Measurements from ENCODE around the gene NES.
A peak's percentile ranks its signal among the peaks of the same experiment; 100 is the strongest.

The NES gene

GRCh38 chr1:156703336-156703735 is 26.1 kb upstream of the NES start:
- no peak for DNase-seq

DNA sequence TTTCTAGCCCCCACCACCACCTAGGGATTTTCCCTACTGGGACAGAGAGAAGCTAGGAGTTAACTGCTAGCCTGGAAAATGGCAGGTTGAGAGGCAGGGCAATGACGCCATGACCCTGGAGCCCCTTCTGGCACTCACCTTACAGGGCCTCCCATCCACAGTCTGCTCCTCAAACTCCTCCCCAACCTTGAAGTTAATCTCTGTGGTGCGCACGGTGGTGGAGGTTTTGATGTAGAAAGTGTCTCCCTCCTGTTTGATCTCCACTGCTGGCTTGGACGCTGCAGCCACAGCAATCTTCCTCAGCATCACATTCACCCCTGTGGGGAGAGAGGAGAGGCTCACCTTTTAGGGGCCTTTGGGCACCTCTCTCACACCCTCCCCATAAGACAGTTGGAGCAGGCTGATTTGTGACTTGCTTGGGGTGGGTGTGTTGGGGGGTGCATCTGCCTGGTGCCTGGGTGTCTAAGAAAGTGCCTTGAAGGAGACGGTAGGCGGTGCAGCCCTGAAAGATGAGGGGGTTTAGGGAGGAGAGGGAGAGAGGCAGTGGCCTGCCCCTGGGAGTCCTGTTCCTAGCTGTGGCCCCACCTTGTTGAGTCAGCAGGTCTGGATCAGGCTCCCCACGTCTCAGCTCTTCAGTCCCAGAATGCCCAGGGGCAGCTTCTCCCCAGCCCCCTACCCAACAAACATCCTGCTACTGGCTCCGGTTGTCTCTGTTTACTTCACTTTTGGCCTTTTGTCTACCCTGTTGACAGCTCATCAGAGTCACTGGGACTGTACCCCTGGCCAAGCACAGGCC is 23.7 kb upstream of the NES start:
- no peak for DNase-seq

DNA sequence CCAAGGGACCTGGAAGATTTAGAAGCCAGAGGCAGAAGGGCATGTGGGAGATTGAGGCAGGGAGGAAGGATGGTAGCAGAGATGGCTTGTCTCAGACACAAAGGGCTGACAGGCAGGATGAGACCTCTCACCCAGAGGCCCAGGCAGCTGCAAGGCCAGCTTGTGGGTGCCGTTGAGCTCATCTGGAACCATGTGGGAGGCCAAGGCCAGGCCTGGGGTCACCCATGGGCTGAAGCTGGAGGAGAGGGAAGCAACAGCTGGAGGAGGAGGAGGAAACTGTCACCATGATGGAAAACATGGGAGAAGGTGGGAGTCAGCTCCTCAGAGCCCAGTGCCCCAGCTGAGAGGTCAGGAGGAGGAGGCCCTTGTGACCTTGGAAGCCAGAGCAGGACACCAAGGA is 21.8 kb upstream of the NES start:
- no peak for DNase-seq

- DNase-seq, result peak; percentile 74
Observed at GRCh38 chr1:156697481-156697880, 20.3 kb upstream of the NES start.

DNA sequence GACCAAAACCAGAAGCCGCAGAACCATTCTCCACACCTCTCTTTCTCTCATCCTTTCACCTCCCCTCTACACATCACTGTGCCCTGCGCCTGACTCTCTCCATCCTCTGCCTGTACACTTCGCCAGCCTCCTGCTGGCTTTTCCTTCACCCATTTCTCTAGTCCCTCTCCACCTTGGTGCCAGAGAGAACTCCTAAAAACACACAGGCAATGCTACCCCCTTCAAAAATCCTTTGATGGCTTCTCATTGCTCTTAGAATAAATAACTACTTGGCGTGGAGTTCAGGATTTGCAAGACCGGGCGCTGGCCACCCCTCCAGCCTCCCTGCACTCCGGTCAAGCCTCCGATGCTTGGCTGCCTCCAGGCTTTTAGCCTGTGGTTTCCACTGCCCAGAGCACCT is 19.5 kb upstream of the NES start:
- no peak for DNase-seq

DNA sequence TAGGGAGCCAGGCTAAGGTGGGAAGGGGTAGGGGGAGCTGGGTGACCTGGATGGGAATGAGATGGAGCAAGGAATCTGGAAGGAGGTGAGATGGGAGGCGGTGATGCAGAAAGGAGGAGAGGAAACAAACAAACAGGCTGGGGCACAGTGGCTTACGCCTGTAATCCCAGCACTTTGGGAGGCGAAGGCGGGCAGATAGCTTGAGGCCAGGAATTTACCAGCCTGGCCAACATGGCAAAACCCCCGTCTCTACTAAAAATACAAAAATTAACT is 17.4 kb upstream of the NES start:
- DNase-seq, result no peak

DNA sequence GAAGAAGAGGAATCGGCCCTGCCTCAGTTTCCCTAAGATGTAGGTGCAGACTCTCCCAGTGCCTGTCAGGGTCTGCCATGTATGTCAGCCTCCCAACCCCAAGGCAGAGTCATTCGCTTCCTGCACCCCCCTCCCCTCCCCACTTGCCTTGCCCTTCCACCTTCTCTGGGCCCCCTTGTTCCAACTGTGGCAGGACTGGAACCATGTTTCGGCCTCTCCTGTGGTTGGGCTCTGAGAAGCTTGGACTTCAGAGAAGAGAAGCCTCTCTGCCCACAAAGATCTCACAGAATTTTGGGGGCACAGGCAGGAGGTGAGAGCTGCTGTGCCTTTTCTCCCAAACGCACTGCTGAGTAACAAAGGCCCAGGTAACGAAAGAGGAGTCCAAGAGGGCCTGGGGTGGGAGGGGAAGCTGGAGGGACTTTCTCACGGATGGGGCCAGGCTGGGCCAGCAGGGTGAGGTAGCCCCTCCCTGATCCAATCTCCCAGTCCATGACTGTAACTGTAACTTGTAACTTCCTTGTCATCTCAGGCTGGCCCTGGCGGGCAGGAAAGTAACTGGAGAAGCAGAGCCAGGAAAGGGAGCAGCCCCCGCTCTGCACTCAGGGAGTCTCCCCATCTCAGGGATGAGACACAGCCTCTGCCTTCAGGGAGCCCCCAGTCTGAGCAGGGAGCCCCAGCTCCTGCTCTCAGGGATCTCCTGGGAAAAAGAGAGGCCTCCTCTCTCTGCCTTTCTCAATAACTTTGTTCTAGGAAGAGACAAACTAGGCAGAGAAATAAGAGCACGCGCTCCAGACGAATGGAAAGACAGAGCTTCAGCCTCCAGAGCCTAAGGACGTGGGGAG is 16.9 kb upstream of the NES start:
- peak; percentile 53 for DNase-seq

DNA sequence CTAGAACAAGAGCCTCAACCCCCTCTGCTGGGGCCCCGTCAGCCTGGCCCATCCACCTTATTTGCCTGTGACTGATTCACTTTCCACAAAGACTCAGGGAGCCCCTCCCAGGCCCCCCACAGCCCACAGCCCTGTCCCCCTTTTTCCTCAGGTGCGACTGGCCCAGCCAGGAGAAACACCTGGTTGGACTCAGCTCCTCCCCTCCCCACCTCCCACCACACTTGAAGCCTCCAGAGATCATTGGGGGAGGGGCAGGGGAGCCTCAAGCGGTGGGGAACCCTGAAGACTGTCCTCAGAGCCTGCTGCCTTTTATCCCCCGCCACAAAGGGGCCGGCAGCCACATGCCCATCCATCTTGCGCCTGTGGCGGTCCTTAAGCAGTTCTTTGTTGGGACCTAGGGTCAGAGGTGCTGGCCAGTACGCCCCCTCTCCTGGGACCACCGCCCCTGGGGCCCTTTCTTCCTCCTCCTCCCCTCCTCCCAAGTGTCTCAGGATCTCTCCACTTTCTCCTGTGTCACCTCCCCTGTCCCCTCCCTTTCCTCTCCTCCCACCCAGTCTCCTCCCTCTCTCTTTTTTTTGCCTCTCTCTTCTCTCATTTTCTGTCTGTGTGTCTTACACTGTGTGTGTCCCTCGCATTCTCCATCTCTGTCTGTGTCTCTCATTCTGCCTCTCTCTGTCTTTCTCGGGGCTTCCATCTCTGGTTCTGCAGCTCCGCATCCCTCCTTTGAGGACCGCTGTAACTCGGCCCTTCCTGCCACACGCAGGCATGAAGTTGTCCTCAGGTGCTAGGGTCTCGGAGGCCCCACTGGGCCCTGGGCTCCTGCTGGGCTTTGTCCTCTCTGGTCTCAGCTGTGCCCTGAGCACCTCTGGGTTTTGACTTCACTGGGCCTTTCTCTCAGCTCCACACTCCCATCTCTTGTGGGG is 16.0 kb upstream of the NES start:
- DNase-seq, result peak; percentile 90

- DNase-seq, result peak; percentile 76
Observed at GRCh38 chr1:156692441-156692924, 15.3 kb upstream of the NES start.

DNA sequence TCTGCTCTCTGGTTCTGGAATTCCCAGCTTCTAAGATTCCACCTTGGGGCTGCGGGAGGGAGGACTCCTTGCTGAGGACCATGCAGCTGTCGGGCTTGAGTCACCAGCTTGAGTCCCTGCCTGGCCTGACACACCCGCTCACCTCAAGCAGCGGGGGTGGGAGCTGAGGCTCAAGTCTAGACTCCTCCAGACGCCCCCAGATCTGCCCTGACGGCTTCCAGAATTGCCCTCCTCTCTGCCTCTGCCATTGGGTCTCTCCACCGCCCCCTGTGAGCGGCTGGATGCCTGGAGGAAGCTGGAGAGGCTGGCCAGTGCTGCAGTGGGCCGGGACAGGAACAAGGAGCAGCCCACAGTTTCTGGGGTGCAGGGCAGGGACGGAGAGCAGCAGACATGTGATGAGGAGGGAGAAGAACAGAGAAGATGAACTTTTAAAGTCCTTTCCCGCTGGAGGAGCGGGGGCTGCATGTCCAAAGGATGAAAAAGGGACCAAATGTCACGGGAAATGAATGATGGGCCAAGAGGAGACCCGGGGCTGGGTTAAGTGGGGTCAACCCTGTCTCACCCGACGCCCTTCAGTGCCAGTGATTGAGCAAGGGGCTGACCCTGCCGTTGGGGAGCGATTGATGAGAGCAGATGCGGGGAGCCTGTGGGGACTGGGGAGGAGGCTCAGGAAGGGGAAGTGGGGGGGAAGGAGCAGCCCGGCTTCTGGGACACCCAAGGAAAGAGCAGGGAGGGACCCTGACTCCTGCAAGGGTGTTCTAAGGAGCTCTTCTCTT is 14.6 kb upstream of the NES start:
- DNase-seq, result peak; percentile 23

GRCh38 chr1:156691191-156691590 is 14.0 kb upstream of the NES start:
- no peak for DNase-seq

DNA sequence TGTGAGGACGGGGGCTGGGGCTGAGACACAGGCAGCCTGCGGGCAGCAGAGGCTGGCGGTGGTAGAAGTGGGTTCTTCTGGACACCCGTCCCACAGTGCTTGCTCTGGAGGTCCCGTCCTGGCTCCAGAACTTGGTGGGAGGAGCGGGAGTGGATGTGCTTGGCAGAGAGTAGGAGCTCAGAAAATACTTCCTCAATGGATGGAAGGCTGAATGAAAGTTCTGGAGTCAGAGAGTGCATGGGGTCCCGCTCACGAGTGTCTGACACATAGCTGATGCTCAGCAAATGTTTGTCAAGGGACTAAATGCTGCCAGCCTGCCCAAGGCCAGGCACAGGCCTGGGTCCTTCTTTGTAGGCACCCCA is 13.4 kb upstream of the NES start:
- no peak for DNase-seq

DNA sequence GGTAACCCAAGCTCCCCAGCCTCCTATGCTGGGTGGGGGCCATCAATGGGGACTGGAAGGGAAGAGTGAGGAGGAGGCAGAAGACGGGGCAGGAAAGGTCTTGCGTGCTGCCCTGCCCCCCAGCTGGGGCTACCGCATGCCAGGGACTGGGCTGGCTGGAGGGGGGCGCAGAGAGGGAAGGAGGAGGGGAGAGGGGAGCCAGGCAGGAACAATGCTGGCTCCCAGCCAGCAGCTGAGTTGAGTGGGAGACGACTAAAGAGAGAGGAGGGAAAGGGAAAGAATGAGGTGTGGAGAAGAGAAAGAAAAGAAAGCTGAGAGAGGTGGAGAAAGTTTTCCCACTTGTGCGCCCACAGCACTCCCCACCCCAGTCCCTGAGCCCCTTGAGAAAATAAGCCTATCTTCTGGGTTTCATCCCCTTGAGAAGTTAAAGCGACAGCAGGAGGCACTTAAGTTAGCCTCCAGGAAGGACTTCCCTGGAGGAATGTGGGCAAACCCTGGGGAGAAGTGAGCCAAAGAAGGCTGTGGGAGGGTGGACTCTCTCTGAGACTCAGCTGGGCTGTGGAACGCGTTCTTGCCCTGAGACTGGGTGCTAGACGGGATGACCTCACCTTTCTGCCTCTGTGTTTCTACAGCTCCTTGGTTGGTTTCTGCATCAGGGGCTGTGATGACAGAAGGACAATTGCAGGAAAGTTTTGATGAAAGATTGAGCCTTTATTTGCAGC is 12.9 kb upstream of the NES start:
- no peak for DNase-seq

DNA sequence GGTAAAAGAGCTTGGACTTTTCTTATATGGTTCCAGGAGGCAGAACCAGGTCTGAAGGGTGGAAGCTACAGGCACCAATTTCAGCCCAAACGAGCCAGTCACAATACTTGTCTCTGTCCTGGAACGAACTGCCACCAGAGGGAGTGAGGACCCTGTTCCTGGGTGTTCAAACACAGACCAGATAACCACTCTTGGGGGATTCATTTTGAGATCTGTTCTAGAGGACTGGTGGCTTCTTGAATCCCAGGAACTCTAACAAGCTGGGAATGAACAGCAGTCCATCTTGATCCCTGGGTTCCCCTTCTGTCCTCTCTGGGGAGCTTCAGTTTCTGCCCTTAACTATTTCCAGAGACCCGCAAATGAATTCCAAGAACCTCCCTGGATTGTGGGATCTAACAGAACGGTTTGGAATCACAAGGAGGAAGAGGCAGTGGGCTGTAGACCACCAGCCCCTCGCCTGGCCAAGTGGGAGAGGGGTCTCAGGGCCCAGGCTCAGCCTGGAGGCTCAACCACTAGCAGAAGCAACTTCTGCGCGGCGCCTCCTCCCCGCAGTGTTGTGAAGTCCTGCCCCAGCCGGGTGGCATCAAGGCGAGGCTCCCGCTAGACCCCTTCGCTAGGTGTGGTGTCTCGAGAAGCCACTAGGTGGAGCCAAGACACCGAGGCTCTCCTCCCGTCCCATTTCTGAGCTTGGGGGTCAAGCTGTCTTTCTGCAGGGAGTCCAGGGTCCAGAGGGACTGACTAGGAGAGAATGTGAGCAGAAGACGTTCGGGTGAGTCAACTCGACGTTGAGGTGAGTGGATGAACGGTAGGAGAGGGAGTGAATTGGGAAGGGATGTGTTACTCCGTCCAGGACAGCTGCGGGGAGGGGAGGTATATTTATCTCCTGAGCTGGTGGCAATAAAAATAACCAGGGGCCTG is 12.1 kb upstream of the NES start:
- peak; percentile 92 for DNase-seq

GRCh38 chr1:156684227-156684782 is 7.1 kb upstream of the NES start:
- no peak for DNase-seq

DNA sequence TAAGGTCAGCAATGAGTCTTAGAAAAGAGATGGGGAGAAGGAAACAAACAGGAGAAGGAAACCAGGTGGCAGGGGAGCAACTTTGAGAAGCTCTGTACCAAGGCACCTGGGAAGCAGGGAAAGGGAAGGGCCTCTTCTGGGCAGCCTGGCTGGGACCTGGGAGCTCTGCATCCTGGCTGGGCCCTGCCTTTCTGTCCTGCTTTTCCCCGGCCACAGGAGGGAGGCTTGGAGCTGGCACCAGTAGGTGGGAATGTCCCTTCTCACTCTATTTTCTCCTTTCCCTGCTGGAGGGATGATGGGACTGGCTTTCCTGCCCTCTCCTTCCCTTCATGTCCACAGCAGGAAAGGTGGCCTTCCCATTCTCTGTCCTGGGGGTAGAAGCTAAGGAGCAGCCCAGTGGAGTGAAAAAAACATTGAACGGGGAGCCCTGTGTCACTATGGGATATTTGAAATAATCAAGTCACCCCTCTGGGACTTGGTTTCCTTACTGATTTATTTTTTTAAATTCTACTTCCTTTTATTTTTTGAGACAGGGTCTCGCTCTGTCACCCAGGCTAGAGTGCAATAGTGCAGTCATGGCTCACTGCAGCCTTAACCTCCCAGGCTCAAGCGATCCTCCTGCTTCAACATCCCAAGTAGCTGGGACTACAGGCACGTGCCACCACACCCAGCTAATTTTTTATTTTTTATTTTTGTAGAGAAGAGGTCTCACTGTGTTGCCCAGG is 5.1 kb upstream of the NES start:
- DNase-seq, result peak; percentile 39

- no peak for DNase-seq
Observed at GRCh38 chr1:156681196-156681960, 4.2 kb upstream of the NES start.

- DNase-seq, result no peak
Observed at GRCh38 chr1:156680056-156680455, 2.8 kb upstream of the NES start.

Data from DMS53 (cell line).